Right ventricle myocardium inferior (tissue), 1 donor: ENCODE measurements around the gene MVB12A. TPM values are rescaled to one million over a fixed set of nuclear protein-coding genes. Genes with fewer than 3 reads are reported as not detected.

Experiments used
- ATAC-seq: fragments of 200-7000 bp; cut with Tn5 transposase; one replicate; pipeline ENCODE4 v1.9.1; 2020; ENCODE audit warnings: mild to moderate bottlenecking, moderate library complexity
- DNase-seq: peaks from one replicate; pipeline ENCODE4 v3.0.0; 2021; ENCODE audit errors: missing footprints
- intact Hi-C: fragments of 100-400 bp; cut with DNase I; formaldehyde crosslinking; loops from one replicate; pipeline ENCODE4 v1.11.0; 2022
- long read RNA-seq: library from polyadenylated mRNA; unstranded; transcript quantifications from one replicate; pipeline ENCODE4 v2.0.0, GENCODE V29; 2021
- total RNA-seq: library from RNA; stranded (reverse); fragmentation: NEBNext Ultra II Directional; extraction: Animal tissue kit (Norgen Biotek cat#: 25700); gene quantifications from one replicate; pipeline ENCODE4 v1.2.1, GENCODE V29; 2021
- donor health status: DM: no; HTN: yes; CAD: no; lungs with severe emphysema.

Gene MVB12A
- 19.9 TPM for total RNA-seq
- long read RNA-seq, transcript MVB12A-201 (9 exons, 2,223 nt) = major isoform, 11 of 13 reads
- long read RNA-seq, partial matches to known transcripts = 1 of 13 reads
- long read RNA-seq, other reads (novel, unspliced or antisense) = 1 of 13 reads

DNA sequence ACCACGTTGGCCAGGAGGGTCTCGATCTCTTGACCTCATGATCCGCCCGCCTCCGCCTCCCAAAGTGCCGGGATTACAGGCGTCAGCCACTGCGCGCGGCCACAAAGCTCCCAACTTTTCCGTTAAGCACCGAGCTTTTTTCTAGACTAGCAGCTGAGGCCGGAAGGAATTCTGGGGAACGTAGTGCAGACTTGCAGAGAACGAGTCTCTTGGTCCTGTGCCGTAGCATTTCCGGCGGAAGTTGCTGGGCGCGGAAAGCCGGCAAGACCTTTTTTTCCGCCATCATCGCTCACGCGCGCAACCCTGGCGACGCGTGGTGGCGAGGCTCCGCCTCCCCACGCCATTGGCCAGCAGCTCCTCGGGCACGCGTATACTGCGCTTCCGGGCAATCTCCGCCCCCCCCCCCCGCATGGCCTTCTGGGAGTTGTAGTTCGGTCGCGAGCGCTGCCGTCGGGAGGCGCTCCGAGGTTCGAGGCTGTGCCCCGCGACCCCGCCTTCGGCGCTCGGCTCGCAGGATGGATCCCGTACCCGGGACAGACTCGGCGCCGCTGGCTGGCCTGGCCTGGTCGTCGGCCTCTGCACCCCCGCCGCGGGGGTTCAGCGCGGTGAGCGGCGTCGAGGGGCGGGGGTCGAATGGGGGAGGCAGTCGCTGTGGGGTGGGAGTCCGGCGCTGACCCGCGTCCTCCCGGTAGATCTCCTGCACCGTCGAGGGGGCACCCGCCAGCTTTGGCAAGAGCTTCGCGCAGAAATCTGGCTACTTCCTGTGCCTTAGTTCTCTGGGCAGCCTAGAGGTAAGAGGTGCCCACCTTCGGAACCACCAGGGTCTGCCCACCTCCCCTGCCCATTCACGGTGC is at the start of gene MVB12A:
TSS of gene MVB12A (plus strand) at position 427 of the 854 bp plus-strand sequence. CDS start at position 516, 89 bp downstream.
- intact Hi-C loops = loop anchor here (5.0 kb wide), 1 partner anchor 47 kb away; no protein-coding TSS in a partner anchor
- DNase-seq (peak; percentile 99), ATAC-seq (peak; percentile 99)

DNA sequence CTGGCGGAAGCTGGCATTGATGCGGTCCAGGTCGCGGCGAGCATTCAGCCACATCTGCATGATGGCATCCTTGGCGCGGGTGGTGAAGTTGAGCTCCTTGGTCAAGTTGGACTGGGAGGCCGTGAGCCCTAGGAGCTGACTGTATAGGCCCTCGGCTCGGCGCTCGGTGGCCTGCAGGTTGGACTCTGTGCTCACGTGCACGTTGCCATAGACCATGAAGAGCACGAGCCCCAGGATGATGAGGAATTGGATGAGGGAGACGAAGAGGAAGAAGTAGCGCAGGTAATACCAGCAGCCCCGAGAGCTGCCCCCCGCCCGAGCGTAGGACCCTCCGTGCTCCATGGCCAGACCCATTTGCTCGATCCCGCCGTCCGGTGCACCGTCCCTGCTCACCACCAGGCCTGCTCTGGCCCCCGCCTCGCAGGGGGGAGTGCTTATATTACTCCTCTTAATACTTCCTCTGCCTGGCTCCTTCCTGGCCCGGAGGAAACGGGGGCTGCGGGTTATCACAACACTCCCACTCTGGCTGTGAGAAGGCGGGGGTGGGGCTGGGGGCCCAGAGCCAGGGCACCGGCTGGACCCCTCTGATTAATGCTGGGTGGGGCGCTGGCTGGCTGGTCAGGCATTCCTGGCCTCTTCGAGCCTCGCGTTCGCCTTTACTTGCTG is 42.8 kb upstream of the MVB12A start, which contains the start of gene PLVAP:
TSS of gene PLVAP (minus strand) at position 408 of the 666 bp plus-strand sequence. CDS start at position 354, 54 bp downstream.
- ATAC-seq (no peak), DNase-seq (peak; percentile 67)
- intact Hi-C loops = no loop called here

DNA sequence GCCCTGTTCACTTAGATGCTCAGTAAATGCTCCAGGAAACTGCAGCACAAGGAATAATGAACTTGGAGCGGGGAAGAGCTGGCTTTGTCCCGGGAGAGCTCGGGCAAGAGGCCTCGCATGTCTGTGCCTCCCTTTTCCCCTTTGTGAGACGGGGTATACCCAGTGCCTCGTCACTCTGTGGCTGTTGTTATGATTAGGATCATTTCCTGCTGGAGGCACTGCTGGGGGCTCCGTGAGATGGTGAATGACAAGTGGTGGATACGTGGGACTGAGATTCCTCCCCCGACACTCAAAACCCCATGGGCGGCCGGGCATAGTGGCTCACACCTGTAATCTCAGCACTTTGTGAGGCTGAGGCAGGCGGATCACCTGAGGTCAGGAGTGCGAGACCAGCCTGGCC is 41.6 kb upstream of the MVB12A start:
- DNase-seq (no peak), ATAC-seq (no peak)
- intact Hi-C loops = no loop called here

DNA sequence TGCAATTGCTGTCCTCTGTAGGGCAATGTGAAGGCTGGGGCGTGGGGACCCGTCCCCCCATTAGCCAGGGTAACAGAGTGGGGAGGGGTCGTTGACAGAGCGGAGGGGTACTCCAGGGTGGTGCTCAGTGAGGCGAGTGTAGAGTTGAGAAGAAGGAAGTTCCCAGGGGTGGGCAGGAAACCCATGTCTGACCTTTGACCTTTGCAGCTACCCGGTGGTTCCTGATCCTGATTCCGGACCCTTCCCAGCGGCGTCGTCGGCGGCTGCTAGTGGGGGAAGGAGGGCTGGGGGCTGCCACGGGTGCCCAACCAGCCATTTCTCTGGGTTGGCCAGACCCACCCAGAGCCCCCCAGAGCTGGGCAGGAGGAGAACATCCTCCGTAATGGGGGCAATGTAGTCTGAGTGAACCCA is 40.6 kb upstream of the MVB12A start:
- no peak for DNase-seq

DNA sequence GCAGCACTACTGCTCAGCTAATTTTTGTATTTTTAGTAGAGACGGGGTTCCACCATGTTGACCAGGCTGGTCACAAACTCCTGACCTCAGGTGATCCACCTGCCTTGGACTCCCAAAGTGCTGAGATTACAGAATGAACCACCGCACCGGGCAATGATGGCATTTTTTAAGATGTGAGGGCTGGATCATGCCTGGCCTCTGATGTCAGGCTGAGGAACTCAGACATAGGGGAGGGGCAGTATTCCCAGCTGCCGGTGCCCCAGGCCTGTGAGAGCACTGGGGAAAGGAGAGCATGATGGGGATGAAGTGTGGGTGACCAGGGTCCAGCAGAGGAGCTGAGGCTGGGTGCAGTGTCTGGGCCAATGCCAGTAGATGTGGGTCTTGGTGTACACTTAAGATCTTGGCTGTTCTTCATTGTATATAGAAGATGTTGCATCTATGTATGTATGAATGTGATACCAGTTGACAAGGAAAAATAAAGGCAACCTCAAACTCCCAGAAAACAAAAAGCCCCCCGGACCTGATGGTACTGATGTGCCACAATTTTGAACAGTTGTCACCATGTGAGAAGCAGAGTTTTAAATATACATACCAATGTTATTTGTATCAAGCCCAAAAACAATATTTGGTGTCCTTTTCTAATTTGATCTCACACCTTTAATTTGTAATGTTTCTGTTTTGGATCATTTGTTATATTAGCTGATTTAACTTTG is 39.3 kb upstream of the MVB12A start:
- intact Hi-C loops = no loop called here
- no peak for ATAC-seq
- DNase-seq = no peak

More for the DNA sequence above, 40.6 kb upstream of the MVB12A start:
- ATAC-seq = no peak
- intact Hi-C loops = no loop called here

DNA sequence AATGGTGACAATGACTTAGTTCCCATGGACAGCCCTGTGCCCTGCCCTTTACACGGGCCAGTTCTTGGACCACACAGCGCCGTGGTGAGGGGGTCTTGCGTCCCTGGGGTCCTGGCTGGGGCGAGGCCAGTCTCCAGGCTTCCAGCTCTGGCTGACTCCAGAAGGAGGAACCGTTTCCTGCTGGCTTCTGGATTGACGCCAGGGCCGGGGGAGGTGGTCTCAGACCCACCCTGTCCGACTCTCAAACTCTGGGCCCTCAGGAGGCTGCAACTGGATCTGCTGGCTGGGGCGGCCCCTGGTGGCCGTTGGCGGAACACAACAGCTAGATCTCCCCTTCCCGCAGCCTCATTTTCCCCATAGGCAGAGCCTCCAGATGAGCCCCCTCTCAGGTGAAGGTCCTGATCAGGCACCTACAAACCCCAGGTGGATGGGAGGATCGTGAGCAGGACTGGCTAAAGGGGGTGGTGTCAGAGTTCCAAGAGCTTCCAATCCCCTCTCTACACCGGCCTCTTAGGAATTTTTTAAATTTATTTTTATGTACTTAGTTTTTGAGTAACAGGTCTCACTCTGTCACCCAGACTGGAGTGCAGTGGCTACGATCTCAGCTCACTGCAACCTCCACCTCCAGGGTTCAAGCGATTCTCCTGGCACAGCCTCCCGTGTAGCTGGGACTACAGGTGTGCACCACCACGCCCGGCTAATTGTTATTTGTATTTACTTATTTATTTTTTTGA is 33.8 kb upstream of the MVB12A start:
- ATAC-seq (no peak), DNase-seq (peak; percentile 80)
- intact Hi-C loops = loop anchor here (1.0 kb wide), 1 partner anchor 40 kb away; no protein-coding TSS in a partner anchor

DNA sequence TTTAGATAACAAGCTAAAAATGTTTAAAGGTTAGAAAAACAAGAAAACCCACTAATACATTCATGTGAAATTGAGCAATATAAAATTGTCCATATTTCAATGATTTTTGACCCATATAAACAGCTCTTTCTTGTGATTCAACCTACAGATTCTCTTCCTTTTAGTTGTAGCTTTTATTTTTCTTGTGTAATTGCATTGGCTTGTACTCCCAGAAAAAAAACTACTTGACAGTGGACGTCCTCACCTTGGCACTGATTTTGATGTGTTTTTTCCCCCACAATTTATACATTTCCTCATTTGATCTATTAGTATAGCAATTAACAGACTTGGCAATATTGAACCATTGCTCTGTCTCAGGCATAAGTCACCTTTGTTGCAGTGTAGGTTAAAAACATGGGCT is 30.6 kb upstream of the MVB12A start:
- no peak for DNase-seq
- intact Hi-C loops = no loop called here

DNA sequence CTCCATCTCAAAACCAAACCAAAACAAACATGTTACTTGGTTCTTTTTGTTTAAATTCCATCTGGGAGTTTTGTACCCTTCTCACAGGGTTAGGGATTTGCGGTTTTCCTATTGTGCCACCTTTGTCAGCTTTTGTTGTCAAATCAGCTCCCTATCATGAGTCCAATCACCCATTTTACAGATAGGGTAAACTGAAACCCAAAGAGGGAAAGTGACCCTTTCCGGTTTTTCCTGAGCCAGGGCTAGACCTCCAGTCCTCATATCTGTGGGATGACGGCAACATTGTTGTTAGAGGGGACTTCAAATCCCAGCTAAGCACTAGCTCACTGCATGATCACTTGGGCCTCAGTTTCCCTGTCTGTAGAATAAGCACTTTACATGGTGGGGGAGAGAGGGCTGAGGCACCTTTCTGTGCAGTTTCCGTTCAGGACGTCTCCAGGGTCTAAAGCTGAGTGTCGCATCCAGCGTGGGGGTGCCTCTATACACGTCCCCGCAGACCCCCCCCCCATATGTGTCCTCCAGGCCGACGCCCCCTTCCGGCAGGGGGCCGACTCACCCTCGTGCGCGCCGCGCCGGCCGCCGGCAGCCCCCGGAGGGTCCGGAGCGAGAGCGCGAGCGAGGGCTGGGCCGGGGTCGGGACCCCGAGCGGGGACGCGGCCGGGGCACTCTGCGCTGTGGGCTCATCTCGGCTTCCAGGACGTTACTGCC is 29.7 kb upstream of the MVB12A start:
- DNase-seq = no peak
- no peak for ATAC-seq
- intact Hi-C loops = loop anchor here (5.0 kb wide), 1 partner anchor 98 kb away; no protein-coding TSS in a partner anchor

More for the DNA sequence above, 30.6 kb upstream of the MVB12A start:
- no peak for ATAC-seq

DNA sequence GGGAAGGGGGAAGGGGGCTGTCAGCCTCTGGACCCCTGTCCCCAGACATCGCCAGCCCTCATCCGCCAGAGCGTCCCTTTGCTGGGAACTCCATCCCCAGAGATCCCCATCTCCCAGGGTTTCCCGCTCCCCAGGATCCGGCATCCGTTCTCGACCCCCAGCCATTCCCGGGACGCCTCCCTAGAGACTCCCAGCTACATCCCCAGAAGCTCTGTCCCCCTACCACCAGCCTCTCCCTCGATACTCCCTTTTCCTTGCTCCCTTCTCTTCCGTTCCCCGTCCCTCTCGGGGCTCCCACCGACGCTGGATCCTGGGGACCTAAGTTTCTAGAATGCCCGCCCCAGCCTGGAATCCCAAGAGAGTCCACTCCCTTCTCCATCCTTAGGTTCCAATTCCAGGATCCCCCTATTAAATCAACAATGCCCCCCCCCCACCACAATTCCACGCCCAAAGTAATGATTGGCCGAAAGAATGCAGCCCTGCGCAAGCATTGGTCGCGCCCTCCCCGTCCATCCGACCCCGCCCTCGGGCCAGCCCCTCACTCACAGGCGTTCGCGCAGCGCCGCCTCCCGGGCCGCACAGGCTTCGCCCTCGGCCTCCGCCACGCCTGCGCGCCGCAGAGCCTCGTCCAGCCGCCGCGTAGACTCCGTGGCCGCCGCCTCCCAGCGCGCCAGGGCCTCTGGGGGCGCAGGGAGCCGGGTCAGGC is 29.0 kb upstream of the MVB12A start:
- intact Hi-C loops = loop anchor here (5.0 kb wide), 1 partner anchor 99 kb away; no protein-coding TSS in a partner anchor
- ATAC-seq = peak; percentile 93

DNA sequence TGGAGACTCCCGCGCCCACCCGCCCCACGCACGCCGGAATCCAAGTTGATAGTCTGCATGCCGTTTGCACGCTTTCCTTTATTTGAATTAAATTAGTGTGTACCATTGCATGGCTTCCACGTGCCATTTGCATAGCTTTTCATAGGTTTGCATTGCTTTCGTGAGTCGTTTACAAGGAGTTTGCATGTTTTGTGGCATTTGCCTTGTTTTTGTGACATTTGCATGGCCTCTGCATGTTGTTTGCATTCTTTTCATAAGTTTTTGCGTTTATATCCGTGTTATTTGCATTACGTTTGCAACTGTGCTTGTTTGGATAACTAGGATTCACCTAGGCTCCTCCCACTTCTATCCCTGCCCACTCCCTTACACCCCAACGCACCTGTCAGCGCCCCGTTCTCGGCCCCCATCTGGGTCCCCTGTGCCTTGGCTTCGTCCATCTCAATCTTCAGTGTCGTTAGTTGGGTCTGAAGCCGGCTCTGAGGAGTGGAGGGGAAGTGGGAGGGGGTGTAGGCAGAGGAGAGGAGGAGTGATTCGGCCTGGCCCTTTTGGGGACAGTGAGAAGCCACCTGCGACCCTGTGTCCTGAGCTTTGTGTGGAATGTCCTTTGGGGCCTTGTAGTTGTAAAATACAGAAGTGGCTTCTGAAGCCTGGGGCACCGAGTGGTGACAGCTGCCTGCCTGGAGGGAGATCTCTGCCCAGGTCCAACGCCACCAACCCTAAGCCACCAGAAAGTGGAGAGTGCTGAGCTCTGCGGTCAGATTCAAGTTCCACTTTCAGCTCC is 28.3 kb upstream of the MVB12A start:
- DNase-seq (no peak), ATAC-seq (peak; percentile 35)
- intact Hi-C loops = loop anchor here (5.0 kb wide), 1 partner anchor 99 kb away; no protein-coding TSS in a partner anchor

More for the DNA sequence above, 29.0 kb upstream of the MVB12A start:
- peak; percentile 94 for DNase-seq

DNA sequence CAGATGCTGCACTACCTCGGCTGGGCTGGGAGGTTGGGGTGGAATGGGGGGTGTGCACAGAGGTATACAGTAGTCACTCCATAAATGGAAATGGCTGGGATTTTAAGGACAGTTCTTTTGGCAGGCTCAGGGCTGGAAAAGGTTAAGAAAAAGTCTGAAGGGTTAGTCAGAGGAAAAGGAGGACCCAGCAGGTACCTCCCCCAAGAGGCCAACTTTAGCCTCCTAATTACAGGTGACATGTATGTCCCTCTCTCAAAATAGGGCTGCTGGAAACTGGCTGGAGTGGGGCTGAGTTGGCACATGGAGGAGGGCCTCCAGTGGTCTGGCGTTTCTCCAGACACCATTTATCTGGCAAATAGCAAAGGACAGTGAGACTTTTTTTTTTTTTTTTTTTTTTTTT is 26.8 kb upstream of the MVB12A start:
- DNase-seq (no peak), ATAC-seq (no peak)
- intact Hi-C loops = loop anchor here (5.0 kb wide), 1 partner anchor 101 kb away; no protein-coding TSS in a partner anchor

DNA sequence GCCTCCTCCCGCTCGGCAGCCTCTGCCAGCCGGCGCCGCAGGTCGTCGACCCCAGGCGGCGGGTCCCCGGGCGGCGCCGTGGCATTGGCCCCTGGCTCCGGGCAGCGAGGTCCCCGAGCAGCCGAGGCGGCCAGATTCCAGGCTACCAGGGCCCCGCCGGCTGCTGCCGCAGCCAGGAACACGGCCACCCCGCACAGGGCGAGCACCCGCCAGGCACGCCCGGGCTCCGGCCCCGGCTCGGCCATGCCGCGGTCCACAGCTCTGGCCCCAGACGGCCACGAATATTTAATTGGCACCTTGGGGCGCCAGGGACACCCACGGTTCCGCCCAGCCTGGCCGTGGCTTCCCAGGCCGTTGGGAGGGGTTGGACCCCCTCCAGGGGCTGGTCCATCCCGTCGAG is 25.9 kb upstream of the MVB12A start, which contains the start of gene CCDC194:
TSS of gene CCDC194 (minus strand) at position 283 of the 400 bp plus-strand sequence. CDS start at position 245, 38 bp downstream.
- intact Hi-C loops = loop anchor here (2.0 to 5.0 kb wide), 2 partner anchors 73 to 102 kb away; no protein-coding TSS in a partner anchor

DNA sequence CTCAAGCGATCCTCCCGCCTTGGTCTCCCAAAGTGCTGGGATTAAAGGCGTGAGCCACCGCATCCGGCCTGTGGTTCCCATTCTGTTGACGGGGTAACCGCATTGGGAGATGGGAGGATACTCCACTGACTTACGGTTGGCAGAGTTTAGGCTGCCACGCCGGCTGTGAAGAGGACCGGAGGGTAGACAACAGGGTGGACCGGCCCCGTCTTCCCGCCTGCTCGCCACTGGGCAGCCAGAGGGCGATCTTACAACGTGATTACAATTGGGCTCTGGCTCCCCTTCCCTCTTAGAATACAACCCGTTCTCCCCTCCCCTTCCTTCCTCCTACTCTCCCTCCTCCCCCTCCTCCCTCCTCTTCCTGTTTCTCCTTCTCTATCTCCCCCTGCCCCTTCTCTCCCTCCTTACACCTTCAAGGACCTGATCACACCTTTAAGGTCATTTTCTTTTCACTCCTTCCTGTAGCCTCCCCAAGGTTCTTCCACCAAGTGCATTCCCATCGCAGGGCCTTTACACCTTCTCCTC is 24.9 kb upstream of the MVB12A start:
- ATAC-seq (peak; percentile 38), DNase-seq (peak; percentile 91)
- intact Hi-C loops = loop anchor here (2.0 to 5.0 kb wide), 2 partner anchors 72 to 103 kb away; no protein-coding TSS in a partner anchor

More for the DNA sequence above, 25.9 kb upstream of the MVB12A start, which contains the start of gene CCDC194:
- no peak for ATAC-seq
- no peak for DNase-seq

DNA sequence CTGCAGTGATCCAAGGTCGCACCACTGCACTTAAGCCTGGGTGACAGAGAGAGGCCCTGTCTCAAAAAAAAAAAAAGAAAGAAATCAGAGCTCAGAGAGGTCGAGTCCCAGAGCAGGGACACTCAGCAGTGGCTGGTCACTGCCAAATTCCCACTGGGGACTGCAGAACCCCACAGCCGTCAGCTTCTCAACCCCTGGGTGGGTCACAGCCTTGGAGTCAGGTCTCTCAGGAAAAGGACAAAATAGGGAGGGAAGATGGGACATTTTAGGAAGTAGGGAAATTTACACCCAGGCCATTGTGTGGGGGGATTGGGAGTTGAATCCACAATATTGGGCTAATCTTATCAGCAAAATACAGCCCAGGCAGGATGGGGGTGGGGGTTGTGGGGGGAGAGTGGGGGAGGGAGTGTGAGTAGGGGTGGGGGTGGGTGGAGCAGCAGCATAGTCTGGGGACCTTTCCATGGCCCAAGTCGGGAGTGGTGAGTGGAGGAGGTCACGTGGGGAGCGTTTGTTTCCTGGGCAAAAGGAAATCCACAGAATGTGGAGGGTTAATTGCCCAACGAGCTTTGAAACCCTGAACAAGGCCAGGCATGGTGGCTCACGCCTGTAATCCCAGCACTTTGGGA is 20.8 kb upstream of the MVB12A start:
- ATAC-seq = no peak
- DNase-seq = no peak
- intact Hi-C loops = no loop called here

DNA sequence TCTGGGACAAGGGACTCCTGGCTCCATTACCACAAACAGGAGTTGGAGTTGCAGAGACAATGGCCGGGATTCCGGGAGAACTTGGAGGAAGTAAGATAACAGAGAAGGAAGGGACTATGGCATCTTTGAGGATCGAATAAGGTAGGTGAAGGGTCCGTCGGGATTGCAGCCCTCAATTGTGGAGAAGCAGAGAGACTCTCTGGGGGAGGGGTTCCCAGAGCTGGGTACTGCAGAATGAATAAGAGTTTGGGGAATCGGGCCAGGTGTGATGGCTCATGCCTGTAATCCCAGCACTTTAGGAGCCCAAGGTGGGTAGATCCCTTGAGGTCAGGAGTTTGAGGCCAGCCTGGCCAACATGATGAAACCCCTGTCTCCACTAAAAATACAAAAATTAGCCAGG is 18.2 kb upstream of the MVB12A start:
- intact Hi-C loops = no loop called here
- ATAC-seq = no peak
- DNase-seq = no peak
